Measurements from ENCODE around the gene ARHGAP12.

GRCh38 chr10:31875608-31876007 lies 53.0 kb downstream of the ARHGAP12 start:
- TF ChIP-seq CTCF (IDR thresholded peaks at IDR 0.05; ENCODE audit: insufficient read depth, low read length, poor library complexity, severe bottlenecking) (no peak), EZH2phosphoT487 (conservative IDR thresholded peaks at IDR 0.05; ENCODE audit: low read length) (no peak)

All from SU-DHL-6 (cell line).